Smooth muscle cell (in vitro differentiated cells): Measurements from ENCODE around the gene LRRC28. TPM values are rescaled to one million over a fixed set of nuclear protein-coding genes. Genes with fewer than 3 reads are reported as not detected.

ENCODE experiments used
- DNase-seq: peaks from one replicate; lab custom pipeline; 2025; ENCODE audit not compliant: unreplicated experiment; lab: John Stamatoyannopoulos, UW
- H2AFZ ChIP-seq: fragments of 200-600 bp; sonication (generic); 2 replicates; pipeline ENCODE4 v1.6.0; 2016; ENCODE audit warnings: antibody characterized with exemption, low read depth, mild to moderate bottlenecking
- H3F3A ChIP-seq: fragments of 200-600 bp; sonication (generic); 2 replicates; pipeline ENCODE4 v1.6.0; 2017; ENCODE audit warnings: antibody characterized with exemption, low read depth
- H3K27ac ChIP-seq: fragments of 200-600 bp; sonication (generic); 2 replicates; pipeline ENCODE4 v1.5.1; 2016; ENCODE audit warnings: low read depth, mild to moderate bottlenecking
- H3K27me3 ChIP-seq: fragments of 200-600 bp; sonication (generic); 2 replicates; pipeline ENCODE4 v1.6.1; 2016; ENCODE audit warnings: low read depth, mild to moderate bottlenecking
- H3K36me3 ChIP-seq: fragments of 200-600 bp; sonication (generic); 2 replicates; pipeline ENCODE4 v1.5.1; 2016; ENCODE audit warnings: low read depth
- H3K4me1 ChIP-seq: fragments of 200-600 bp; sonication (generic); 2 replicates; pipeline ENCODE4 v1.5.1; 2016; ENCODE audit warnings: low read depth
- H3K4me2 ChIP-seq: fragments of 200-600 bp; sonication (generic); 2 replicates; pipeline ENCODE4 v1.6.0; 2016; ENCODE audit warnings: mild to moderate bottlenecking
- H3K4me3 ChIP-seq: fragments of 200-600 bp; sonication (generic); 2 replicates; pipeline ENCODE4 v1.5.1; 2016; ENCODE audit warnings: mild to moderate bottlenecking
- H3K79me2 ChIP-seq: fragments of 200-600 bp; sonication (generic); 2 replicates; pipeline ENCODE4 v1.6.0; 2016; ENCODE audit warnings: low read depth, mild to moderate bottlenecking
- H3K9ac ChIP-seq: fragments of 200-600 bp; sonication (generic); 2 replicates; pipeline ENCODE4 v1.6.0; 2016; ENCODE audit warnings: low read depth
- H3K9me3 ChIP-seq: fragments of 200-600 bp; sonication (generic); replicated peaks from 2 replicates; pipeline ENCODE4 v1.5.1; 2016; ENCODE audit warnings: low read depth
- H4K20me1 ChIP-seq: fragments of 200-600 bp; sonication (generic); 2 replicates; pipeline ENCODE4 v1.6.0; 2016; ENCODE audit warnings: low read depth
- WGBS: methylation state at CpG from one replicate; pipeline ENCODE4 v1.1.7; 2016; ENCODE audit warnings: low lambda C conversion rate; 5-methylcytosine and 5-hydroxymethylcytosine counted together
- polyA plus RNA-seq: library from polyadenylated mRNA; unstranded; fragments of >200 nt; fragmentation: Nextera tagmentation; extraction: Ambion mirVana; gene quantifications from 2 replicates; pipeline ENCODE4 v1.2.1, GENCODE V29; 2016
- total RNA-seq: library from RNA; depleted of rRNA; stranded (reverse); fragments of >200 nt; gene quantifications from 2 replicates; pipeline ENCODE4 v1.2.3, GENCODE V29; 2014
- TF ChIP-seq, protein P1 (sequence below): fragments of 200-600 bp; sonication (generic); IDR thresholded peaks from 2 replicates; pipeline ENCODE4 v1.5.1; 2017; ENCODE audit warnings: borderline replicate concordance, mild to moderate bottlenecking, antibody characterized with exemption; ENCODE audit not compliant: insufficient read depth, poor library complexity, severe bottlenecking

The LRRC28 gene
- total and polyA plus RNA-seq, 2 experiments from 2014 or later, result 26.5 to 28.8 TPM

GRCh38 chr15:99257107-99257750 lies 5.9 kb downstream of the LRRC28 start:
- peaks cover 9% of the 10 kb centered on the region for H3K36me3 ChIP-seq

GRCh38 chr15:99264125-99264524 lies 12.8 kb downstream of the LRRC28 start:
- TF ChIP-seq, protein P1, sequence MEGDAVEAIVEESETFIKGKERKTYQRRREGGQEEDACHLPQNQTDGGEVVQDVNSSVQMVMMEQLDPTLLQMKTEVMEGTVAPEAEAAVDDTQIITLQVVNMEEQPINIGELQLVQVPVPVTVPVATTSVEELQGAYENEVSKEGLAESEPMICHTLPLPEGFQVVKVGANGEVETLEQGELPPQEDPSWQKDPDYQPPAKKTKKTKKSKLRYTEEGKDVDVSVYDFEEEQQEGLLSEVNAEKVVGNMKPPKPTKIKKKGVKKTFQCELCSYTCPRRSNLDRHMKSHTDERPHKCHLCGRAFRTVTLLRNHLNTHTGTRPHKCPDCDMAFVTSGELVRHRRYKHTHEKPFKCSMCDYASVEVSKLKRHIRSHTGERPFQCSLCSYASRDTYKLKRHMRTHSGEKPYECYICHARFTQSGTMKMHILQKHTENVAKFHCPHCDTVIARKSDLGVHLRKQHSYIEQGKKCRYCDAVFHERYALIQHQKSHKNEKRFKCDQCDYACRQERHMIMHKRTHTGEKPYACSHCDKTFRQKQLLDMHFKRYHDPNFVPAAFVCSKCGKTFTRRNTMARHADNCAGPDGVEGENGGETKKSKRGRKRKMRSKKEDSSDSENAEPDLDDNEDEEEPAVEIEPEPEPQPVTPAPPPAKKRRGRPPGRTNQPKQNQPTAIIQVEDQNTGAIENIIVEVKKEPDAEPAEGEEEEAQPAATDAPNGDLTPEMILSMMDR, result no peak

More at GRCh38 chr15:99257107-99257750, 5.9 kb downstream of the LRRC28 start:
- Histone ChIP-seq H3K4me3 (no peak overlapping the region), H3K9ac (no peak overlapping the region), H3K9me3 (no peaks in the 10 kb centered on the region), H3F3A (no peaks in the 10 kb centered on the region), H3K27me3 (no peaks in the 10 kb centered on the region), H3K27ac (no peak overlapping the region), H3K79me2 (peaks cover 11% of the 10 kb centered on the region), H3K4me1 (peaks cover under 1% of the 10 kb centered on the region), H2AFZ (no peak overlapping the region), H4K20me1 (no peaks in the 10 kb centered on the region), H3K4me2 (no peak overlapping the region)
- WGBS, result 96% methylated on average over 12 of the region's 12 CpGs
- TF ChIP-seq, protein P1, result no peak
- no peak for DNase-seq

GRCh38 chr15:99265541-99266070 lies 14.3 kb downstream of the LRRC28 start:
- Histone ChIP-seq H3K27me3 (no peaks in the 10 kb centered on the region), H3K4me2 (no peak overlapping the region), H3K36me3 (no peaks in the 10 kb centered on the region), H3K9ac (no peak overlapping the region), H4K20me1 (no peaks in the 10 kb centered on the region), H2AFZ (no peak overlapping the region), H3K4me1 (no peaks in the 10 kb centered on the region), H3K79me2 (no peaks in the 10 kb centered on the region), H3K4me3 (no peak overlapping the region), H3K27ac (no peak overlapping the region), H3F3A (no peaks in the 10 kb centered on the region), H3K9me3 (no peaks in the 10 kb centered on the region)
- 98% methylated on average over 3 of the region's 3 CpGs for WGBS
- TF ChIP-seq, protein P1, result no peak
- DNase-seq, result no peak

More at GRCh38 chr15:99264125-99264524, 12.8 kb downstream of the LRRC28 start:
- no peak overlapping the region for H2AFZ ChIP-seq
- no peaks in the 10 kb centered on the region for H3K4me1 ChIP-seq
- no peaks in the 10 kb centered on the region for H4K20me1 ChIP-seq
- peak overlapping the region; percentile 19 for H3K27ac ChIP-seq
- no peak for DNase-seq
- no peaks in the 10 kb centered on the region for H3K27me3 ChIP-seq
- H3K79me2 ChIP-seq, result no peaks in the 10 kb centered on the region
- 66% methylated on average over 5 of the region's 5 CpGs for WGBS
- H3K9ac ChIP-seq, result no peak overlapping the region
- no peaks in the 10 kb centered on the region for H3K36me3 ChIP-seq
- no peak overlapping the region for H3K4me3 ChIP-seq
- no peaks in the 10 kb centered on the region for H3F3A ChIP-seq
- no peaks in the 10 kb centered on the region for H3K9me3 ChIP-seq
- no peak overlapping the region for H3K4me2 ChIP-seq

GRCh38 chr15:99267957-99268356 lies 16.7 kb downstream of the LRRC28 start:
- 92% methylated on average over 3 of the region's 3 CpGs for WGBS
- H3K27ac ChIP-seq, result no peak overlapping the region
- H3K79me2 ChIP-seq, result no peaks in the 10 kb centered on the region
- H3K4me1 ChIP-seq, result no peaks in the 10 kb centered on the region
- H4K20me1 ChIP-seq, result no peaks in the 10 kb centered on the region
- H3K9ac ChIP-seq, result no peak overlapping the region
- H3K9me3 ChIP-seq, result no peaks in the 10 kb centered on the region
- H3K4me3 ChIP-seq, result no peak overlapping the region
- TF ChIP-seq, protein P1, result no peak
- no peaks in the 10 kb centered on the region for H3K36me3 ChIP-seq
- no peak overlapping the region for H3K4me2 ChIP-seq
- H2AFZ ChIP-seq, result no peak overlapping the region
- no peak for DNase-seq
- no peaks in the 10 kb centered on the region for H3F3A ChIP-seq
- no peaks in the 10 kb centered on the region for H3K27me3 ChIP-seq
